CD4-positive, alpha-beta memory T cell (primary cell): ENCODE results near the gene YIF1A. TPM values are rescaled to one million over a fixed set of nuclear protein-coding genes. Genes with fewer than 3 reads are reported as not detected.
A peak's percentile ranks its signal among the peaks of the same experiment; 100 is the strongest.
"Not testable (repeated sequence)": the region's sequence is repeated elsewhere in the genome, so short reads cannot be mapped to it uniquely, and the experiment has no call there.

Experiments used
- CTCF ChIA-PET: fragments of 350-600 bp; sonication (Branson Sonifier 250); formaldehyde crosslinking; loops from one replicate; lab custom pipeline; 2021; ENCODE audit warnings: inconsistent platforms; ENCODE audit not compliant: partially characterized antibody; lab: Charles Lee
- POLR2A ChIA-PET: fragments of 350-600 bp; sonication (Branson Sonifier 250); formaldehyde crosslinking; loops from one replicate; lab custom pipeline; 2021; ENCODE audit not compliant: partially characterized antibody; lab: Charles Lee
- DNase-seq, 5 donors: peaks; one replicate each; pipeline versions ENCODE4 v3.0.0 to v3.0.0-alpha.2; 2020 to 2022; ENCODE audit warnings: mixed read lengths in 1 of 5
- H3K27ac ChIP-seq: one replicate; pipeline ENCODE4 v1.7.0; 2013; ENCODE audit warnings: low read depth, low read length
- H3K27me3 ChIP-seq: 2 replicates; pipeline ENCODE4 v1.7.0; 2013; ENCODE audit warnings: mild to moderate bottlenecking, low read length, moderate library complexity; ENCODE audit not compliant: insufficient read depth
- H3K36me3 ChIP-seq: 2 replicates; pipeline ENCODE4 v1.7.0; 2013; ENCODE audit warnings: mild to moderate bottlenecking, low read length, moderate library complexity; ENCODE audit not compliant: insufficient read depth
- H3K4me1 ChIP-seq: 2 replicates; pipeline ENCODE4 v1.7.0; 2013; ENCODE audit warnings: mild to moderate bottlenecking, low read length, moderate library complexity; ENCODE audit not compliant: insufficient read depth
- H3K4me3 ChIP-seq, 2 donors: one replicate each; pipeline ENCODE4 v1.7.0; 2013; ENCODE audit warnings: low read length in 2 of 2, mild to moderate bottlenecking in 1 of 2
- H3K9me3 ChIP-seq, 2 donors: one replicate each; pipeline ENCODE4 v1.7.0; 2013; ENCODE audit warnings: low read length in 2 of 2, control low read depth in 1 of 2; ENCODE audit not compliant: control insufficient read depth in 1 of 2
- H3K27ac Mint-ChIP-seq, 7 donors: one replicate each; pipeline ENCODE4 v1.8.0; 2020 to 2021; ENCODE audit warnings: mixed read lengths in 7 of 7, mild to moderate bottlenecking in 6 of 7, inconsistent platforms in 3 of 7, moderate library complexity in 3 of 7
- H3K27me3 Mint-ChIP-seq, 2 donors: one replicate each; pipeline ENCODE4 v1.8.0; 2020 to 2021; ENCODE audit warnings: mixed read lengths in 2 of 2
- H3K36me3 Mint-ChIP-seq, 2 donors: one replicate each; pipeline ENCODE4 v1.8.0; 2020 to 2021; ENCODE audit warnings: mixed read lengths in 2 of 2, inconsistent platforms in 1 of 2, mild to moderate bottlenecking in 1 of 2
- H3K4me1 Mint-ChIP-seq, 4 donors: one replicate each; pipeline ENCODE4 v1.8.0; 2020 to 2021; ENCODE audit warnings: mixed read lengths in 4 of 4, mild to moderate bottlenecking in 1 of 4
- H3K4me3 Mint-ChIP-seq, 8 donors: one replicate each; pipeline ENCODE4 v1.8.0; 2020 to 2021; ENCODE audit warnings: mixed read lengths in 8 of 8, mild to moderate bottlenecking in 7 of 8, moderate library complexity in 6 of 8, inconsistent platforms in 3 of 8
- H3K9me3 Mint-ChIP-seq, 8 donors: one replicate each; pipeline ENCODE4 v1.8.0; 2020 to 2021; ENCODE audit warnings: mixed read lengths in 8 of 8, mild to moderate bottlenecking in 5 of 8, inconsistent platforms in 3 of 8, moderate library complexity in 1 of 8
- intact Hi-C: fragments of 100-400 bp; cut with micrococcal nuclease; formaldehyde crosslinking; loops from one replicate; pipeline ENCODE4 v1.15.1; 2023
- polyA plus RNA-seq, 2 donors: library from polyadenylated mRNA; unstranded; fragments of 300-500 nt; fragmentation: Illumina TruSeq; gene quantifications; one replicate each; pipeline ENCODE4 v1.2.3, GENCODE V29; 2021
- total RNA-seq, 2 experiments: library from RNA; stranded (reverse); gene quantifications; one replicate each; pipeline ENCODE4 v1.2.3, GENCODE V29; 2021

The YIF1A gene
- total and polyA plus RNA-seq, 4 experiments from 2014 or later: 40.4 to 77.5 (median 49.3) TPM

GRCh38 chr11:66324664-66325063 is 35.7 kb upstream of the YIF1A start:
- no peak overlapping the region for H3K4me3 Mint-ChIP-seq
- peak overlapping the region in 2 of 7 donors; percentile 40 to 61 for H3K27ac Mint-ChIP-seq
- POLR2A ChIA-PET: interaction anchor here (3.7 kb wide), 1 partner anchor 12 kb away, joined by 32 read pairs; no protein-coding TSS in a partner anchor

DNA sequence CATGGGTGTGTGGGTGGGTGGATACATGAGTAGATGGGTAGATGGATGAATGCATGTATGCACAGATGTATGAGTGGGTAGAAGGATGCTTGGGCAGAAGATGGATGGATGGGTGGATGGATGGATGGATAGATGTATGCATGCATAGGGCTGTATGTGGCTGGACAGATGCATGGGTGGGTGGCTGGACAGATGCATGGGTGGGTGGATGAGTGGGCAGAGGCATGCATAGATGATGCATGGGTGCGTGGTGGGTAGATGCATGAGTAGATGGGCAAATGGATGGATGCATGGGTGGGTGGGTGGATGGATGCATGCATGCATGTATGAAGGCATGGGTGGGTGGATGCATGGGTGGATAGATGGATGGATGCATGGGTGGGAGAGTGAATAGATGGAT is 34.7 kb upstream of the YIF1A start:
- Mint-ChIP-seq H3K9me3 (peaks cover 0 to 9% (median 3%) of the 10 kb centered on the region in 8 donors), H3K4me3 (no peak overlapping the region), H3K27ac (no peak overlapping the region), H3K4me1 (peaks cover 20 to 39% (median 29%) of the 10 kb centered on the region in 4 donors), H3K36me3 (no peaks in the 10 kb centered on the region), H3K27me3 (no peaks in the 10 kb centered on the region)
- H3K27ac ChIP-seq: no peak overlapping the region
- POLR2A ChIA-PET: no interaction called here
- H3K4me3 ChIP-seq: no peak overlapping the region
- no peaks in the 10 kb centered on the region for H3K36me3 ChIP-seq
- intact Hi-C loops: no loop called here
- no peak for DNase-seq
- CTCF ChIA-PET: interaction anchor here (1.2 kb wide), 1 partner anchor 11 kb away, joined by 4 read pairs; no protein-coding TSS in a partner anchor
- peaks cover 35% of the 10 kb centered on the region for H3K4me1 ChIP-seq
- no peaks in the 10 kb centered on the region for H3K9me3 ChIP-seq
- H3K27me3 ChIP-seq: no peaks in the 10 kb centered on the region

More at GRCh38 chr11:66324664-66325063, 35.7 kb upstream of the YIF1A start:
- intact Hi-C loops: loop anchor here (5.0 kb wide), 1 partner anchor 63 kb away; no protein-coding TSS in a partner anchor
- peaks cover 29% of the 10 kb centered on the region for H3K4me1 ChIP-seq
- H3K36me3 Mint-ChIP-seq: no peaks in the 10 kb centered on the region
- H3K9me3 ChIP-seq: no peaks in the 10 kb centered on the region
- no peaks in the 10 kb centered on the region for H3K27me3 Mint-ChIP-seq
- H3K9me3 Mint-ChIP-seq: peaks cover 0 to 8% (median 3%) of the 10 kb centered on the region in 8 donors
- H3K4me3 ChIP-seq: no peak overlapping the region
- no peak overlapping the region for H3K27ac ChIP-seq
- H3K36me3 ChIP-seq: no peaks in the 10 kb centered on the region
- H3K4me1 Mint-ChIP-seq: peaks cover 18 to 30% (median 24%) of the 10 kb centered on the region in 4 donors
- no peak for DNase-seq
- no peaks in the 10 kb centered on the region for H3K27me3 ChIP-seq
- CTCF ChIA-PET: interaction anchor here (1.1 to 1.4 kb wide), 4 partner anchors 9 to 62 kb away, joined by 3 to 6 read pairs (median 4); no protein-coding TSS in a partner anchor

- no peak overlapping the region for H3K27ac ChIP-seq
- H3K4me3 ChIP-seq: no peak overlapping the region
- no peaks in the 10 kb centered on the region for H3K36me3 ChIP-seq
- no peak overlapping the region for H3K4me3 Mint-ChIP-seq
- peaks cover 35% of the 10 kb centered on the region for H3K4me1 ChIP-seq
- DNase-seq: no peak
- no peaks in the 10 kb centered on the region for H3K9me3 ChIP-seq
- H3K9me3 Mint-ChIP-seq: peaks cover 0 to 9% (median 3%) of the 10 kb centered on the region in 8 donors
- intact Hi-C loops: no loop called here
- no peaks in the 10 kb centered on the region for H3K27me3 ChIP-seq
- ChIA-PET POLR2A (interaction anchor here (1.5 kb wide), 1 partner anchor 10 kb away, joined by 4 read pairs; no protein-coding TSS in a partner anchor), CTCF (interaction anchor here (1.7 kb wide), 1 partner anchor 11 kb away, joined by 16 read pairs; no protein-coding TSS in a partner anchor)
- H3K27me3 Mint-ChIP-seq: no peaks in the 10 kb centered on the region
- no peaks in the 10 kb centered on the region for H3K36me3 Mint-ChIP-seq
- H3K27ac Mint-ChIP-seq: peak overlapping the region in 1 of 7 donors; percentile 4
- peaks cover 18 to 39% (median 27%) of the 10 kb centered on the region in 4 donors for H3K4me1 Mint-ChIP-seq
Observed at GRCh38 chr11:66322732-66323427, 33.9 kb upstream of the YIF1A start.

GRCh38 chr11:66321606-66322005 is 32.7 kb upstream of the YIF1A start:
- Histone ChIP-seq H3K9me3 (no peaks in the 10 kb centered on the region), H3K27me3 (no peaks in the 10 kb centered on the region), H3K36me3 (no peaks in the 10 kb centered on the region), H3K27ac (no peak overlapping the region), H3K4me3 (no peak overlapping the region), H3K4me1 (peaks cover 28% of the 10 kb centered on the region)
- ChIA-PET POLR2A (interaction anchor here (1.5 kb wide), 1 partner anchor 9 kb away, joined by 4 read pairs; no protein-coding TSS in a partner anchor), CTCF (interaction anchor here (1.7 kb wide), 1 partner anchor 9 kb away, joined by 16 read pairs; no protein-coding TSS in a partner anchor)
- Mint-ChIP-seq H3K36me3 (no peaks in the 10 kb centered on the region), H3K27me3 (peaks cover 0 to 2% of the 10 kb centered on the region in 2 donors), H3K4me3 (no peak overlapping the region), H3K27ac (no peak overlapping the region), H3K9me3 (peaks cover 0 to 9% (median 3%) of the 10 kb centered on the region in 8 donors), H3K4me1 (peaks cover 16 to 34% (median 26%) of the 10 kb centered on the region in 4 donors)
- no peak for DNase-seq
- intact Hi-C loops: no loop called here

GRCh38 chr11:66320748-66321147 is 31.8 kb upstream of the YIF1A start:
- H3K9me3 Mint-ChIP-seq, H3K4me3 Mint-ChIP-seq, H3K27me3 Mint-ChIP-seq, H3K27ac ChIP-seq, DNase-seq, H3K27me3 ChIP-seq, H3K4me3 ChIP-seq, H3K36me3 ChIP-seq, POLR2A ChIA-PET, intact Hi-C loops, H3K9me3 ChIP-seq, H3K27ac Mint-ChIP-seq, CTCF ChIA-PET, H3K36me3 Mint-ChIP-seq: not testable (repeated sequence)
- peaks cover 22% of the 10 kb centered on the region for H3K4me1 ChIP-seq
- H3K4me1 Mint-ChIP-seq: peaks cover 13 to 30% (median 22%) of the 10 kb centered on the region in 4 donors

DNA sequence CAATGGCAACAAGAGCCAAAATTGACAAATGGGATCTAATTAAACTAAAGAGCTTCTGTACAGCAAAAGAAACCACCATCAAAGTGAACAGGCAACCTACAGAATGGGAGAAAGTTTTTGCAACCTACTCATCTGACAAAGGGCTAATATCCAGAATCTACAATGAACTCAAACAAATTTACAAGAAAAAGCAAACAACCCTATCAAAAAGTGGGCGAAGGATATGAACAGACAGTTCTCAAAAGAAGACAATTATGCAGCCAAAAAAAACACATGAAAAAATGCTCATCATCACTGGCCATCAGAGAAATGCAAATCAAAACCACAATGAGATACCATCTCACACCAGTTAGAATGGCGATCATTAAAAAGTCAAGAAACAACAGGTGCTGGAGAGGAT is 31.3 kb upstream of the YIF1A start:
- POLR2A ChIA-PET, H3K4me3 ChIP-seq, H3K27me3 Mint-ChIP-seq, H3K9me3 ChIP-seq, intact Hi-C loops, H3K36me3 Mint-ChIP-seq, H3K9me3 Mint-ChIP-seq, H3K27ac ChIP-seq, H3K36me3 ChIP-seq, H3K27ac Mint-ChIP-seq, H3K4me3 Mint-ChIP-seq, DNase-seq, H3K27me3 ChIP-seq, CTCF ChIA-PET: not testable (repeated sequence)
- peaks cover 13 to 30% (median 21%) of the 10 kb centered on the region in 4 donors for H3K4me1 Mint-ChIP-seq
- peaks cover 21% of the 10 kb centered on the region for H3K4me1 ChIP-seq

DNA sequence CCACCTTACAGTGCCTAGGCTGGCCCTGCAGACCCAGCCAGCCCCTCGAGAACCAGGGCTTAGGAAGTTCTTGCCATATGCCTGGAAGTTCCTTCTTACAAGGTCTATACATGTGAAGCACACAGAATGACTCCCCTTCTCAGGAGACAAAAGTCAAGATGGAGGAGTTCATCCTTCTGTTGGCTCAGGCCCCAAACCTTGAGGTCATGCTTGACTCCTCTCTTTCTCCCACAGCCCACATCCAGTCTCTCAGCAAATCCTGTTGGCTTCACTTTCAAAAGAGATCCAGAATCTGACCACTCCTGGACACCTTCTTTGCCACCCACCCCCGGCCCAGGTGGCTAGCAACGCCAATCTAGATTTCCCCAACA is 29.6 kb upstream of the YIF1A start:
- H3K27me3 Mint-ChIP-seq: peaks cover 2% of the 10 kb centered on the region in 2 donors
- H3K4me1 Mint-ChIP-seq: peaks cover 13 to 38% (median 23%) of the 10 kb centered on the region in 4 donors
- peak overlapping the region; percentile 10 for H3K27ac ChIP-seq
- no peaks in the 10 kb centered on the region for H3K9me3 ChIP-seq
- ChIA-PET POLR2A (interaction anchor here (1.8 kb wide), 1 partner anchor 8 kb away, joined by 9 read pairs; no protein-coding TSS in a partner anchor), CTCF (no interaction called here)
- no peaks in the 10 kb centered on the region for H3K27me3 ChIP-seq
- H3K9me3 Mint-ChIP-seq: peaks cover 0 to 9% (median 3%) of the 10 kb centered on the region in 8 donors
- intact Hi-C loops: no loop called here
- no peaks in the 10 kb centered on the region for H3K36me3 Mint-ChIP-seq
- no peak overlapping the region for H3K4me3 ChIP-seq
- no peak for DNase-seq
- H3K27ac Mint-ChIP-seq: peak overlapping the region in 6 of 7 donors; percentile 48 to 94 (median 78)
- H3K36me3 ChIP-seq: no peaks in the 10 kb centered on the region
- H3K4me3 Mint-ChIP-seq: peak overlapping the region in 3 of 8 donors; percentile 32 to 44 (median 43)
- peaks cover 28% of the 10 kb centered on the region for H3K4me1 ChIP-seq
